Measurements from ENCODE around the gene CADM3.

GRCh38 chr1:159161001-159161718 is 10.3 kb upstream of the CADM3 start:
- TF ChIP-seq, protein P1, sequence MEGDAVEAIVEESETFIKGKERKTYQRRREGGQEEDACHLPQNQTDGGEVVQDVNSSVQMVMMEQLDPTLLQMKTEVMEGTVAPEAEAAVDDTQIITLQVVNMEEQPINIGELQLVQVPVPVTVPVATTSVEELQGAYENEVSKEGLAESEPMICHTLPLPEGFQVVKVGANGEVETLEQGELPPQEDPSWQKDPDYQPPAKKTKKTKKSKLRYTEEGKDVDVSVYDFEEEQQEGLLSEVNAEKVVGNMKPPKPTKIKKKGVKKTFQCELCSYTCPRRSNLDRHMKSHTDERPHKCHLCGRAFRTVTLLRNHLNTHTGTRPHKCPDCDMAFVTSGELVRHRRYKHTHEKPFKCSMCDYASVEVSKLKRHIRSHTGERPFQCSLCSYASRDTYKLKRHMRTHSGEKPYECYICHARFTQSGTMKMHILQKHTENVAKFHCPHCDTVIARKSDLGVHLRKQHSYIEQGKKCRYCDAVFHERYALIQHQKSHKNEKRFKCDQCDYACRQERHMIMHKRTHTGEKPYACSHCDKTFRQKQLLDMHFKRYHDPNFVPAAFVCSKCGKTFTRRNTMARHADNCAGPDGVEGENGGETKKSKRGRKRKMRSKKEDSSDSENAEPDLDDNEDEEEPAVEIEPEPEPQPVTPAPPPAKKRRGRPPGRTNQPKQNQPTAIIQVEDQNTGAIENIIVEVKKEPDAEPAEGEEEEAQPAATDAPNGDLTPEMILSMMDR (IDR thresholded peaks at IDR 0.05), result peak; percentile 86 to 98 (median 96)
- TF ChIP-seq POLR2A (IDR thresholded peaks at IDR 0.05) (no peak), POLR2AphosphoS5 (IDR thresholded peaks at IDR 0.05) (peak; percentile 39)
